Endothelial cell of umbilical vein (primary cell): ENCODE measurements around the gene CSMD2. TPM values are rescaled to one million over a fixed set of nuclear protein-coding genes. Genes with fewer than 3 reads are reported as not detected.

ENCODE experiments used
- BruUV-seq: library from RNA; stranded (reverse); fragments of 400-500 nt; replicated peaks from 2 replicates; lab custom pipeline; 2021; lab: Mats Ljungman, UMichigan
- CTCF ChIA-PET: fragments of 300-600, 350-600 bp; sonication (Branson Sonifier 250); formaldehyde crosslinking; loops from one replicate; lab custom pipeline; 2021; ENCODE audit warnings: antibody characterized with exemption, inconsistent platforms; lab: Charles Lee
- POLR2A ChIA-PET: fragments of 300-600, 350-600 bp; sonication (Branson Sonifier 250); formaldehyde crosslinking; loops from one replicate; lab custom pipeline; 2021; ENCODE audit warnings: antibody characterized with exemption, inconsistent platforms; lab: Charles Lee
- DNase-seq: peaks from one replicate; pipeline ENCODE4 v3.0.0-alpha.2; 2011; ENCODE audit warnings: low read depth, low spot score
- FAIRE-seq: peaks from 2 replicates; lab custom pipeline; 2011; peaks lifted over from hg19 to GRCh38; lab: Jason Lieb, UNC
- H2AFZ ChIP-seq: 2 replicates; pipeline ENCODE4 v1.6.0; 2012; ENCODE audit warnings: low read depth, low read length, control low read depth, inconsistent platforms
- H3K27ac ChIP-seq: 2 replicates; pipeline ENCODE4 v1.5.1; 2011; ENCODE audit warnings: low read depth, mild to moderate bottlenecking, control low read depth, low read length, moderate library complexity; ENCODE audit not compliant: insufficient read depth
- H3K27me3 ChIP-seq, 2 experiments: 2 replicates each; pipeline versions ENCODE4 v1.6.0 to v1.6.1; 2011; ENCODE audit warnings: low read length in 2 of 2, mixed read lengths in 1 of 2; ENCODE audit not compliant: control insufficient read depth in 2 of 2, insufficient read depth in 2 of 2
- H3K36me3 ChIP-seq, 2 experiments: 2 replicates in 1 of 2; 3 replicates in 1 of 2; pipeline ENCODE4 v1.5.1; 2011; ENCODE audit warnings: low read length in 2 of 2, mild to moderate bottlenecking in 1 of 2, moderate library complexity in 1 of 2; ENCODE audit not compliant: control insufficient read depth in 2 of 2, insufficient read depth in 2 of 2; ENCODE audit errors: extremely low read depth in 1 of 2
- H3K4me1 ChIP-seq: 3 replicates; pipeline ENCODE4 v1.5.1; 2011; ENCODE audit warnings: mild to moderate bottlenecking, low read length; ENCODE audit not compliant: control insufficient read depth, insufficient read depth; ENCODE audit errors: extremely low read depth
- H3K4me2 ChIP-seq: 2 replicates; pipeline ENCODE4 v1.6.1; 2011; ENCODE audit warnings: low read length, control low read depth, mixed read lengths; ENCODE audit not compliant: insufficient read depth
- H3K4me3 ChIP-seq, 3 experiments: fragments of 200-600 bp in 1 of 3; sonication (generic), shearing (Covaris generic) in 1 of 3; replicated peaks in 1 of 3; 2 replicates each; pipeline ENCODE4 v1.5.1; 2011 to 2016; ENCODE audit warnings: control low read depth in 3 of 3, low read length in 3 of 3, mild to moderate bottlenecking in 2 of 3, inconsistent platforms in 1 of 3, low read depth in 1 of 3, moderate library complexity in 1 of 3; ENCODE audit not compliant: insufficient read depth in 1 of 3
- H3K79me2 ChIP-seq: 2 replicates; pipeline ENCODE4 v1.6.0; 2012; ENCODE audit warnings: low read length, inconsistent platforms; ENCODE audit not compliant: control insufficient read depth, insufficient read depth
- H3K9ac ChIP-seq: replicated peaks from 2 replicates; pipeline ENCODE3; 2011; ENCODE audit warnings: low read length, control low read depth; ENCODE audit not compliant: insufficient read depth; ENCODE audit errors: extremely low read depth
- H3K9me1 ChIP-seq: replicated peaks from 3 replicates; pipeline ENCODE4 v1.6.0; 2011; ENCODE audit warnings: mild to moderate bottlenecking, low read length; ENCODE audit not compliant: control insufficient read depth, insufficient read depth; ENCODE audit errors: extremely low read depth
- H3K9me3 ChIP-seq: replicated peaks from 2 replicates; pipeline ENCODE4 v1.5.1; 2012; ENCODE audit warnings: low read length, inconsistent platforms; ENCODE audit not compliant: control insufficient read depth, insufficient read depth
- H4K20me1 ChIP-seq: replicated peaks from 2 replicates; pipeline ENCODE3; 2011; ENCODE audit warnings: mild to moderate bottlenecking, low read length; ENCODE audit not compliant: control insufficient read depth, insufficient read depth; ENCODE audit errors: extremely low read depth
- CTCF ChIP-seq, 2 donors: IDR thresholded peaks; 1 replicate in 1 of 2; 2 replicates in 1 of 2; pipeline ENCODE4 v1.5.1; 2011; ENCODE audit warnings: low read length in 2 of 2, mild to moderate bottlenecking in 2 of 2, moderate library complexity in 2 of 2, control low read depth in 1 of 2, inconsistent platforms in 1 of 2, low read depth in 1 of 2; ENCODE audit not compliant: insufficient read depth in 1 of 2; ENCODE audit errors: extremely low read depth in 1 of 2
- EZH2 ChIP-seq: IDR thresholded peaks from 2 replicates; pipeline ENCODE4 v1.6.1; 2012; ENCODE audit warnings: borderline replicate concordance, low read depth, mild to moderate bottlenecking, moderate library complexity, low read length, inconsistent platforms; ENCODE audit not compliant: severe bottlenecking
- FOS ChIP-seq: IDR thresholded peaks from 2 replicates; pipeline ENCODE4 v1.6.1; 2011; ENCODE audit warnings: mild to moderate bottlenecking, low read length, moderate library complexity, borderline replicate concordance; ENCODE audit not compliant: insufficient read depth
- GATA2 ChIP-seq: IDR thresholded peaks from 2 replicates; pipeline ENCODE4 v1.7.0; 2011; ENCODE audit warnings: low read depth, mild to moderate bottlenecking, moderate library complexity, mixed read lengths, low read length; ENCODE audit not compliant: insufficient read length, insufficient read depth
- JUN ChIP-seq: IDR thresholded peaks from 2 replicates; pipeline ENCODE4 v1.6.1; 2011; ENCODE audit warnings: borderline replicate concordance, low read depth; ENCODE audit not compliant: insufficient read length, insufficient read depth
- MYC ChIP-seq: IDR thresholded peaks from one replicate; pipeline ENCODE4 v1.6.1; 2011; ENCODE audit warnings: mild to moderate bottlenecking, low read depth, low read length
- POLR2A ChIP-seq: IDR thresholded peaks from 2 replicates; pipeline ENCODE4 v1.6.1; 2012; ENCODE audit warnings: low read depth, mild to moderate bottlenecking, control low read depth, low read length
- POLR2AphosphoS5 ChIP-seq: IDR thresholded peaks from 2 replicates; pipeline ENCODE4 v1.6.1; 2012; ENCODE audit warnings: low read depth, mild to moderate bottlenecking, control low read depth, low read length, moderate library complexity; ENCODE audit not compliant: insufficient read depth
- dilution Hi-C: fragments of 300-500 bp; cut with MboI; formaldehyde crosslinking; loops from one replicate; pipeline ENCODE4 v1.15.0; 2019; ENCODE audit warnings: low sequenced_read_pairs; ENCODE audit not compliant: extremely low pct_ligation_motif_present
- intact Hi-C: fragments of 100-400 bp; cut with micrococcal nuclease; formaldehyde crosslinking; loops from one replicate; pipeline ENCODE4 v1.10.0; 2022
- polyA plus RNA-seq, 4 experiments: library from polyadenylated mRNA; depleted of rRNA in 3 of 4; stranded (reverse) in 3 of 4; unstranded in 1 of 4; fragments of >200 nt; gene quantifications; 2 replicates each; pipeline versions ENCODE4 v1.2.1 to v1.2.3, GENCODE V29; 2011 to 2012; ENCODE audit warnings: missing spikeins in 1 of 4
- total RNA-seq: library from RNA; stranded (reverse); gene quantifications from 2 replicates; pipeline ENCODE4 v1.2.3, GENCODE V29; 2021
- TF ChIP-seq, protein P1 (sequence below): IDR thresholded peaks from 2 replicates; pipeline ENCODE4 v1.6.1; 2011; ENCODE audit not compliant: insufficient read depth, insufficient read length

CSMD2 gene
- total and polyA plus RNA-seq, 2 donors (not counting 3 experiments of a cell fraction or from before 2014, with no cell fraction given) = under 0.01 TPM; not detected in 1

DNA sequence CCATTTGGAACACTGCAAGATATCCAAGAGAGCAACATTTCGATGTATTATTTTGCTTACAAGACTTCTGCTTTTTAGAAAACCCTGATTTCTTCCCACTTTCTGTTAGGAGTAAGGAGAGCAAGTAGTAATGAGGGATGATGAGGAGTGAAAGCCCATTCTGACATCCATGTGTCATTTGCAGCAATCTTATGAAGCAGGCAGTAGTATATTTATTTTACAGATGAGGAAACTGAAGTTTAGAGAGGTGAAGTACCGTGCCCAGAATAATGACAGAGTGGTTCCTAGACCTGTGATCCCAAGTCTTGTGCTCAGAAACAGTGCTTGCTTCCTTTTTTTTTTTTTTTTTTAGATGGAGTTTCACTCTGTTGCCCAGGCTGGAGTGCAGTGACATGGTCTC lies 699.7 kb downstream of the CSMD2 start:
- intact Hi-C loops = no loop called here
- Histone ChIP-seq H3K9me3 (no peaks in the 10 kb centered on the region), H3K36me3 (no peaks in the 10 kb centered on the region), H3K27ac (no peak overlapping the region), H3K4me2 (no peak overlapping the region), H3K4me1 (peaks cover 8% of the 10 kb centered on the region), H3K27me3 (no peaks in the 10 kb centered on the region), H3K9me1 (no peaks in the 10 kb centered on the region), H3K4me3 (no peak overlapping the region), H3K9ac (no peak overlapping the region), H4K20me1 (no peaks in the 10 kb centered on the region), H2AFZ (no peak overlapping the region), H3K79me2 (no peaks in the 10 kb centered on the region)
- ChIA-PET CTCF (no interaction called here), POLR2A (no interaction called here)
- BruUV-seq = no TSS peak
- no peak for DNase-seq
- dilution Hi-C loops = no loop called here
- no peak for FAIRE-seq
- TF ChIP-seq JUN (no peak), POLR2A (no peak), GATA2 (no peak), EZH2 (no peak), FOS (no peak)

DNA sequence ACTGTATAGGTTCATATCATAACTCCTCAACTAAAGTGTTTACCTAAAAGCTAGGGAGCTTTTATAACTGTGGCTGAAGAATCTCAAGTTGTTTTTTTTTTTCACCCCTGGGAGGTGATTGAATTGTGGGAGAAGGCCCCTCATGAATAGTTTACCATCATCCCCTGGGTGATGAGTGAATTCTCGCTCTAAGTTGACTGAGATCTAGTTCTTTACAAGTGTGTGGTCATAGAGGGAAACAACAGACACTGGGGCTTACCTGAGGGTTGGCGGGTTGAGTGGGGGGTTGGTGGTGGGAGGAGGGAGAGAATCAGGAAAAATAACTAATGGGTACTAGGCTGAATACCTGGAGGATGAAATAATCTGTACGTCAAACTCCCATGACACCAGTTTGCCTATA lies 700.5 kb downstream of the CSMD2 start:
- dilution Hi-C loops = no loop called here
- ChIA-PET CTCF (no interaction called here), POLR2A (no interaction called here)
- Histone ChIP-seq H3K27ac (no peak overlapping the region), H3K9me1 (no peaks in the 10 kb centered on the region), H3K9me3 (no peaks in the 10 kb centered on the region), H4K20me1 (no peaks in the 10 kb centered on the region), H3K4me3 (no peak overlapping the region), H3K79me2 (no peaks in the 10 kb centered on the region), H3K4me2 (no peak overlapping the region), H3K36me3 (no peaks in the 10 kb centered on the region), H3K4me1 (peaks cover 8% of the 10 kb centered on the region), H3K27me3 (no peaks in the 10 kb centered on the region), H3K9ac (no peak overlapping the region), H2AFZ (no peak overlapping the region)
- FAIRE-seq (no peak), DNase-seq (no peak)
- intact Hi-C loops = no loop called here
- TF ChIP-seq FOS = no peak
- no peak for TF ChIP-seq POLR2A
- TF ChIP-seq, protein P1, sequence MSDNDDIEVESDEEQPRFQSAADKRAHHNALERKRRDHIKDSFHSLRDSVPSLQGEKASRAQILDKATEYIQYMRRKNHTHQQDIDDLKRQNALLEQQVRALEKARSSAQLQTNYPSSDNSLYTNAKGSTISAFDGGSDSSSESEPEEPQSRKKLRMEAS = no peak
- no peak for TF ChIP-seq GATA2
- TF ChIP-seq JUN = no peak
- TF ChIP-seq MYC = no peak
- TF ChIP-seq POLR2AphosphoS5 = no peak
- TF ChIP-seq CTCF (IDR thresholded peaks at IDR 0.05; ENCODE audit: extremely low read depth in 1 of 2, insufficient read depth in 1 of 2, low read depth in 1 of 2, low read length in 2 of 2) = no peak
- TF ChIP-seq EZH2 = no peak
- no TSS peak for BruUV-seq
